UCSD-AML1 (cell line): ENCODE results near the gene RNF125.

Source experiments
- DNase-seq: peaks from one replicate; lab custom pipeline; 2025; ENCODE audit not compliant: unreplicated experiment; lab: John Stamatoyannopoulos, UW

RNF125 gene

DNA sequence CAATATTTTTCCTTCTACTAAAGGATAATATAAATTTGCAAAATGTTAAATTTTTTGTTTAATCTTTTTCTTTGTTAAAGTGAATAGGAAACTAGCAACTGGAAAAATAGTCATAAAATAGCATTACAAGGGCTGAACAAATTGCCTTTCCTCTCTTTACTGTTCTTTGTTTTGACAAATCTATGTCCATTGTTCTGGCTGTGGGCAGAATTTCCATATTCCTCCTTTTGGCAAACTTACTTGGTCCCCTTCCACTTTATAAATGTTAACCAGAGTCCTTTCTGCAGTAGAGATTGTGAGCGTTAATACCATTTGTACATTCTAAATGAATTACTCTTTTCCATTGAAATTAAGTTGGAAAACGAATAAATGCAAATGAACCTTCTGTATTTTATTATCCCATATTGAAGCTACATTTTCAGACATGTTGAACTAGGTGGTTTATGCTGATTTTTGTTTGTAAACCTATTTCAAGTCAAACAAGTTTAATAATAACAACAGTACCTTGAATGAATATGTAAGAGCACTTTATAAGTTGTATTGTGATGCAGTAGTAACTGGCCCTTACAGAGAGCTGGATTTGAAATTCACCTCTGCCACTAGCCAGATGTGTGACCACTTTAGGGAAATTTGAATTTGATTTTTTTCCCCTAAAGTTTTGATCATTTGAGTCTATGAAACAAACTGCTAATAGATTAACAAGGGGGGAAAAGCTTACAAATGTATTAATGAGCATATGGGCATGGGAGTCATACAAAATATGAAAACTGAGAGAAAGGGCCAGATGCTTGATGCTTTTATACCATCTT, 3.3 kb downstream of the RNF125 start:
- no peak for DNase-seq

DNA sequence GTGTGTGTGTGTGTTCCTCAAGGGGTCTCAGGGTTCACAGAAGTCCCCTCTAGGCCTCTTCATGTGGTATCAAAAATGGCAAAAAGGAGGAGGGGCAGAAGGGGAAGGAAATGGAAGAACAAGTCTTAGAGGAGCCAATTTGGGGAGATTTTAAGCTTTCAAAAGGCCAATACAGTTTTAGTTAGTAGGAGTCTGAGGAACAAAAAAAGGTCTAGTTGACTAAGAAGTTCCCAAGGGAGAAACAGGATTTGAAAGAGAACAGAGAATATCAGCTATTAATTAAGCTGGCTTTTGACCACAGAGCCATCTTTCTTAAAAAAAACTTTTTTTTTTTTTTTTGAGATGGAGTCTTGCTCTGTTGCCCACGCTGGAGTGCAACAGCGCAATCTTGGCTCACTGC, 7.1 kb downstream of the RNF125 start:
- no peak for DNase-seq

DNA sequence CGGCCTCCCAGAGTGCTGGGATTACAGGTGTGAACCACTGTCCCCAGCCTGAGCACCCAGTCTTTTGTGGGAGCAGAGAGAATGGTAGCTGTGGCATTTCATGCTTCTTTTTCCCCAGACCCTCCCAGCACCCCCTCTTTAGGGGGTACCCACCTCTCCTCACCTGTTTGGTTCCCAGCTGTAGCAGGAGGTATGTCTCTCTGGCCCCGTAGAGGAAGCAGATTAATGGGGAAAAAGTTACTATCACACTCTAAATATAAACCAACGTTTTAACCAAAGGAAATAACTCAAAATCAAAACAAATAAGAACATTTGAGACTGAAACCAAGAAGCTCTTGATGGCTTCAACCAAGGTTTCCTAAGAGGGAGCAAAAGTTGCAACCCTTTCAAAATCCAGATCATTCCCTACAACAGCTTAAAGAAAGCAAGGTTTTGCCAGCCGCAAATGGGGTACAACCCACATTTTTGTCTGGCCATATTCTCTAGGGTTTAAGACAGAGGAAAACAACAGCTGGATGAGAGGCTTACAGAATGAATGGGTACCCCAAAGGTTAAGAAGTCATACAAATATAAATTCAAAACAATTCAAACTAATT, 8.0 kb downstream of the RNF125 start:
- DNase-seq, result no peak

DNA sequence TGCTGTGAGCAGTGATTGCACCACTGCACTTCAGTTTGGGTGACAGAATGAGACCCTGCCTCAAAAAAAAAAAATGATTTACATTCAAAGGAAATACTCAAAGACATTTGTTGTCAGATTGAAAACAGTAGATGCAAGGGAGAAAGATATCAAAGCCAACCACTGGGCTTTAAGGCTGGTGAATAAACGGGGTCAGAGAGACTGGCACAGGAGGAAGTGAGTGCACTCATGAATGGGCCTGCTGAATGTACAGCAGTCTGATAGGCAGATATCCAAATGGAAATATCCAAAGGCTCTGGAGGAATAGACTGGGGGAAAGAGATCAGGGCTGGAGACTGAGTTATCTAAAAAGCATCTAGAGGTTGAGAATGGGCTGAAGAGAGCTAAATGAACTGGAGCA, 10.9 kb downstream of the RNF125 start:
- no peak for DNase-seq

DNA sequence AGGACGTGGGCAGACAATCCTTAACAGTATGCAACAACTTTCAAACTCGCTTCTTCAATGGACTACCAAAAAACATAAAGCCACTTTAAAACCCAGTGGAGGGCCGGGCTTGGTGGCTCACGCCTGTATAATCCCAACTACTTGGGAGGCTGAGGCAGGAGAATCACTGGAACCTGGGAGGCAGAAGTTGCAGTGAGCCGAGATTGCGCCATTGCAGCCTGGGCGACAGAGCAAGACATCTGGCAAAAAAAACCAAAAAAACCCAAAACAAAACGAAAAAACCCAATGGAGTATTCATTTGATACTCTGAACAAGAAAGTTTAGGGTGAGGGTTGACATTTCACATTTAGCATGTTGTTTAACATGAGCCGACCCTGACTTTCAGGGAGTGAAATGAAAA, 14.0 kb downstream of the RNF125 start:
- DNase-seq, result no peak

DNA sequence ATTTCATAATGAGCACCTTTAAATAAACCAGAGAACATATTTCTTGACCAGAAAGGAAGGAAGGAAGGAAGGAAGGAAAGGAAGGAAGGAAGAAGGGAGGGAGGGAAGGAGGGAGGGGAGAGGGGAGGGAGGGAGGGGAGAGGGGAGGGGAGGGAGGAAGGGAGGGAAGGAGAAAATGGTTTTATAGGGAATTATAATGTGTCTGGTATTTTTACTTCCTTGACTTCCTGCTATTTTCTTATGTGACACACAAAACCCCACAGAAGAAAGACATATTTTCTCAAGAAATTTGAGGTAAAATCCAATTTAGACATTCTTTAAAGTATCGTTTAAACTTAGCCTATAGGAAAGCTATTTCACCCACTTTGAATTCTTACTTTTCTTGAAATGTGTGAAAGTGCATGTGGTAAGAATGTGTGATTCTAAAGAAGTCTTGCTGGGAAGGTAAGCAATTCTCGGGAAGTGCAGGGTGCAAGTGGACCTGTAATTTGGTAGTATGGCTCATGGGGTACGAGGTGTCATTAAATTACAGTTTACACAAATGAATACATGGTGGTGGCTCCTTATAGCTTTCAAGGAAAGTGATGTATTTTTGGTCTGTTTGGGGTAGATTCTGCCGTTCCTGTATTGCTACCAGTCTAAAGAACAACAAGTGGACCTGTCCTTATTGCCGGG, 18.0 kb downstream of the RNF125 start:
- no peak for DNase-seq

DNA sequence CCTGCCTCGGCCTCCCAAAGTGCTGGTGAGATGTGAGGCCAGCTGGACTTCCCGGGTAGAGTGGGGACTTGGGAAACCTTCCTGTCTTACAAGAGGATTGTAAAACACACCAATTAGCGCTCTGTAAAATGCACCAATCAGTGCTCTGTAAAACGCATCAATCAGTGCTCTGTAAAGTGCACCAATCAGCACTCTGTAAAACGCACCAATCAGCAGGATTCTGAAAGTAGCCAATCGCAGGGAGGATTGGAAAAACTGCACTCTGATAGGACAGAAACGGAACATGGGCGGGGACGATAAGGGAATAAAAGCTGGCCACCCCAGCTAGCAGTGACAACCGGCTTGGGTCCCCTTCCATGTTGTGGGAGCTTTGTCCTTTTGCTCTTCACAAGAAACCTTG, 19.0 kb downstream of the RNF125 start:
- DNase-seq, result no peak

DNA sequence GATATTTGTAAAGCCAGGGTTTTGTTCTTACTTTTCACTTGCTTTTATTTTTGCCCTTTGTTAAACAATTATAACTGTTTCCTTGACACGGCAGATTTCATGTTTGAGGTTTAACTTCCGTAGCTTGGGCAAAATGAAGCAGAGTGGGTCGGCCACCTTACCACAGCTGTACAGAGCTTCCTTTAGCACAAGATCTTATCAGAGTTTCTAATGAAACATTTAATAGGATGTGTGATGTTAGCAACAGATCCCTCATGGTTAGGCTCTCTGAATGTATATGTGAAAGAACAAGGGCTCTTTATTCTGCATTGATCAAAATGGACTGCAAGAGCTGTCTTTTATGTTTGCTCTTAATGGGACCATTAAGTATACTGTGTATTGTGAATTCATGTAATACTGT, 22.3 kb downstream of the RNF125 start:
- DNase-seq, result peak; percentile 54

DNA sequence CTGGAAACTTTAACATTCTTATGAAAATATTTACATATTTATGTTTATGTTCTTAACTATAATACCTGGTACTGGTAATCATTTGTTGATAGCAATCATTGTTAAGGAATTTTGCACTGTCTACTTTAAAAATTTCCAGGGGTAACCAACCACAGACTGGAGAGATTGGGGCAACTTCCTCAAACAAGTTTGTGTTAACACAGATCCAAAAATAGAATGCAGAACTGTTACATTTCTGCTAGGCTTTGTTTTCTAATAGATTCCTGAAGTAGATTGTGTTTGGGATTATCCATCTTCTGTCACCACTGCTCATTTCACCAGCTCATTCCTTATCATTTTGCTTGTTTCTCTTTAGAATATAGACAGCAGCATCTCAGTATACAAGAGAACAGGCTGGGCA, 23.7 kb downstream of the RNF125 start:
- DNase-seq, result no peak

DNA sequence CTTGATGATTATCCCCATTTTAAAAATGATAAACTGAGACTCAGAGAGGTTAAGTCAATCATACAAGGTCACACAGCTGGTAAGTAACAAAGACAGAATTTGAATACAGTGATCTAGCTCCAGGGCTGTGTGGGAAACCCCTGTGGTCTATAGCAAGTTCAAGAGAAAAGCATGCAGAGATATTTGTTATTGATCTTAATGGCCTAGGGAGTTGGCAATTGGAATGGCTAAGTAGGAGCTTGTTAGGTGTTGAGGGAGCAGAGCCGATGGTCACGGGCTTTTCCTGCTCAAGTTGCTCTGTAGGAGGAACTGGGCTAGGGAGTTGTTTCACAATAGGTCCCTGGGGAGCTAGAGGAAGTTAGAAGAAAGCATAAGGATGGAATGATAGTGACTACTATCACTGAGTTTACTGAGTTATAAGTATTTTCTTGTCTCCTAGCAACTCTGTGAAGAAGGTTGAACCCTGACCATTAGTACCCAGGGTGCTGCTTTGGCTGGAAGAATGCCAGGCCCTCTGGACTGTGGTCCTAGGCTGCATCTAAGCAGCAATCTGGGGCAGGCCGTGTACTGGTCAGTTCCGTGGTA, 30.0 kb downstream of the RNF125 start:
- DNase-seq, result peak; percentile 36

DNA sequence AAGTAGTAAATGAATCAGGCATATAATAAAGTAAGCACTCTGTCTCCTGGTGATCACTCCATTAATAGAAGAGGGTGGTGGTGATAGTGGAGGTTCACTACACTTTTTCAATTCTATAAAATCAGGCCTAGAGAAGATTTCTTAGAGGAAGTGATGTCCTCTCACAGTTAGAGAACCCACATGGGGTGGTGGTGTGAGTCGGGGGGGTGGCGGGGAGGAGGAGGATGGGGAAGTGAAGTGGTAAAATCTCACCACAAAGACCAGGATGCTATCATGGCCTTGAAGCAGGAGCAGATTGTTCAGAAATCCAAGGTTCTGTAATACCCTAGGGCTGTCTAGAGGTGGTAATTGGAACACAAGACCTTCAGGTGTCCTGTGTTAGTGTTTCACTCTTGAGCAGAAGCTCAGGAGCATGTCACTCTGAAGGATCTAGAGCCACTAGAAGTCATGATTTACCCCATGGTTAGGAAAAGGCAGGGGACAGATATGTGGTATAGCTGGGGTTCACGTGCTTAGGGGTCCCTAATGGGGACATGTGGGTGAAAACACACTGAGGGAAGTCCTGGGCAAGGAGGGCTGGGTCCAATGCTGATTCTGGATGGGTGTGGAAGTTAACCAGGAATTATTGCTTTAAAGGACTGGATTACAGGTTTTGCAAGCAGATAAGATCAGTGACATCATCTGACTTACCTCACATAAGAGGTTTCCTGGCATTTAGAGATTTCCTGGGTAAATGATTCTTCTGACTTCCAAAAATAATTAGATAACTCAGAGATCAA, 31.0 kb downstream of the RNF125 start:
- peak; percentile 61 for DNase-seq

DNA sequence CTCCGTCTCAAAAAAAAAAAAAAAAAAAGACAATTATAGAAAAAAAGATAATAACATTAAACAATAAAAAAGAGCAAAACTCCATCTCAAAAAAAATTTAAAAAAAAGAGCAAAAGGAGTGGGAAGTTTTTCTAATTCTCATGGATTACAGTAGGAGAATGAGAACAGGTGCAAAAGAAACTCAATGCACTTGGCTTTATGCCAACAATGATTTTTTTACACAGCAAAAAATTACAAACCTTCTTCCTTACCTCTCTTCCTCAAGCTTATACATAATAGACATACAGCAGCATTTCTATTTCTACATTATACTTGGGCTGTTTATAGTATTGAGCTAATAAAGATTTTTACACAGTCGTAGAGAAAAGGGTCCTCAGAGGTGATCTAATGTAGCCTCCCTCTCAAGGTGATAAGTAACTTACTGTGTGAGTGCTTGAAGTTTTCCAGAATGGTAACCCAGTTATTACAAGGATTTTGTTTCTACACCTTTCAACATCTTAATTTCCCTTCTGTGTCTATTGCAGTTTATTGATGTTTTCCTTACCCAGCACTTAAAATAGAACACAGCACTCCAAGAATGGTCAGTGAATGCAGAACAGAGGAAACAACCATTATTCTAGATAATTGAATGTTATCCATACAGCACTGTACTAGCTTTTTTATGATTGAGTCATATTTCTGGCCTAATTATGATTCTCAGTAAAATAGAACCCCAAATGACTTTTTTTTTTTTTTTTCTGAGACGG, 38.2 kb downstream of the RNF125 start:
- DNase-seq, result no peak

DNA sequence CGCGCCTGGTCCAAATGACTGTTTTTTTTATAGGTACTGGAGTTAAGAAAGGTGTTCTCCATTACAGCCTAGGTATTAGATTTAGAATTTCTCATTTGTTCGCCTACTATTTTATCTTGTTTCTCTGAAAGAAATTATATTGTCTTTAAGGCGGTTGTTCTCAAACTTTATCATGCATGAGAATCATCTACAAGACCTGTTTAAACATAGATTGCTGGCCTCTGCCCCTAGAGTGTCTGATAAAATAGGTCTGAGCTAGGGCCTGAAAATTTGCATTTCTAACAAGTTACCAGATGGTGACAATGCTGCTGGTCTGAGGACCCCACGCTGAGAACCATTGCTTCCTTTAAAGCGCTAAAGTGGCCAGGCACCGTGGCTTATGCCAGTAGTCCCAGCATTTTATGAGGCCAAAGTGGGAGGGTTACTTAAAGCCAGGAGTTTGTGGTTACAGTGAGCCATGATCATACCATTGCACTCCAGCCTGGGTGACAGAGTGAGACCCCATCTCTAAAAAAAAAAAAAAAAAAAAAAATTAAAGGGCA, 39.1 kb downstream of the RNF125 start:
- DNase-seq, result no peak

DNA sequence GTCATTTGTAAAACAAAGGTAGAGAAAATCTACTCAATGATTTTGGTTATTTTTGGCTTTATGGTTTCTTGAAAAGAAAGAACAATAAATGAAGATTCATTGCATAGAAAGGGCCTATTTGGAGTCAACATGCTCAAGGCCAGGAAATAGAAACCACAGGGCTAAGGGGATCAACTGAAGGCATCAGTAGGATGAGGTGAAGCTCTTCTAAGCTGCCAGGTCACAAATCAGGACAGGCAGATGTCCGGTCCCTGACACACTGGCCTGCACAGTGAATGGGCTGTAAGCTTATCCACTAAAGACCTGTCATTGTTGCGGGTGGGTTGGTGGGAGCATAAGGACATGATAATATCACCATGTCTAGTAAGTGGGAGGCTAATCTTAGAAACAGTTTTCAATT, 41.4 kb downstream of the RNF125 start:
- peak; percentile 12 for DNase-seq

DNA sequence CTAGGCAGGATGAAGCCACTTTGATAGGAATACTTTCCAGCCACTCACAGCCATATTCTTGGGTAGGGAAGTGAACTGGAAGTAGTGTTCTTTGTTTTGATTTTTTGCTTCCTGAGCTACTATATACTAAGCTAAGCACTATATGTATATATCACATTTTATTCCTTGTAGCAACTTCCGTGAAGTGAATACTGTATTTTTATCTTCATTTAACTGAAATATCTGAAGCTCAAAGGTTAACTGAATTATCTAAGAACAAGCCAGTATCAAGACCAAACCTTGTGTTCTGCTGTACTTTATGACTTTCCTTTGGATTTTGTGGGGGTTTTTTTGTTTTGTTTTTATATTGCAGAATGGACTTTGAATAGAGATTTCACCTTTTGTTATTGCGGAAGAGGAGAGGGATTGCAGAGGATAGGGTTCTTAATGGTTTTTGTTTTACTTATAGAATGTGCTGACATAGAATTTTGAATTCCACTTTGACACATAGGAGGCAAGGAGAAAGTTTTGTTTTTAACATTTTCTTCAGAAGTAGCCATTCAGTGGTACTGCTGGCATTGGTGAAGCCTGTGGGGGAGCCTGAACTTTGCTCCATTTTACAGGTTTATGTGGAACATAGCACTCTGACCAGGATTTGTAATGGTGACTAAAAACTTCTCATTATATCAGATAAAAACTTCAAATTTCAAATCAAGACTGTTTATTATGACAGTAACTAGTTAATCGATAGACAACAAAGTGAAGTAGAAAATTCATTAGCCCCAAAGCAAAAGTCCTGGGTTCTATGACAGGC, 48.9 kb downstream of the RNF125 start:
- no peak for DNase-seq

DNA sequence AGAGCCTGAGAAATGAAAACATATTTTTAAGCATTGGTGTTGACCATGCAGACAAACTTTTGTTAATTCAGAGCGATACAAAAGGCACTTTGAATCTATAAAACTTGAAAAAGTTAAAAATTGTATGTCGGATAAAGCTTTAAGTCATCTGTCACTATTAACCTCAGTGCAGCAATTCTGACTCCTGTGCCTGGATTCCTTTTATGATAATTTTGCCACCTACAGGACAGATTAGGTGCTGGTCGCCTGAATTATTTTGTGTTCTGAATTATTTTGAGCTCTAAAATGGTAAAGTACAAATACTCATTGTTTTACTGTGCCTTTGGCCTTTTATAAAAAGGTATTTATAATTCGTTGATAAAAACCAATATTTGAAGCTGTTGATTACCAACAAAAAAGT, 53.7 kb downstream of the RNF125 start:
- DNase-seq, result no peak

DNA sequence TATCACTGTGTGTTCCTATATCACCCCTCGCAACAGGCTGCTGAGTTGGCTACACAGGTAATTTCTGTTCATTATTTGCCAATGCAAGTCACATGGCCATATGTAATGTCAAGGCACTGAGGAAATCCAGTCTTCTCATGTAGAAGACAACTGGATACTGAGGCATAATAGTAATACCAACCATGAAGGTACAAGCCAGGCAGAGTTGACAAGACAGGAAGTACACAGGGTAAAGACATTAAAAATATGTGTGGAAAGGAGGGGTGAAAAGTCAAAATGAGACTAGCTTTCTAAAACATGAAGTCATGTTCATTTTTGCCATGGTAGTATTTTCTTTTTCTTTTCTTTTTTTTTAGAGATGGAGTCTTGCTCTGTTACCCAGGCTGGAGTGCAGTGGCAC, 55.6 kb downstream of the RNF125 start:
- no peak for DNase-seq

DNA sequence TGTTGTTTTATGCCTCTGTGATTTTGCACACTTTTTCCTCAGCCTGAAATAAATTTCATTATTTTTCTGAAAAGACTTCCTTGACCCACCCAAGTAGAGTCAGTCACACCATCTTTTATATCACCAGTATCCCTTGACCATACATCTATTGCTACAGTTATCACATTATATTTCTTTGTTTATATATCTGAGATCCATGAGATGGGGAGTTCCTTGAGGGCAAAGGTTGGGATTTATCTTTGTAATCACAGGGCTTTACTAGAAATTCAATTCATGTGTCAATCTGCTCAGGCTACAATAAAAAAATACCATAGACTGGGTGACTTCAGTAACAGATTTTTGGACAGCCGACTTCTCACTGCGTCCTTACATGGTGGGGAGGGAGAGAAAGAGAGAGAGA, 60.2 kb downstream of the RNF125 start:
- DNase-seq, result no peak

DNA sequence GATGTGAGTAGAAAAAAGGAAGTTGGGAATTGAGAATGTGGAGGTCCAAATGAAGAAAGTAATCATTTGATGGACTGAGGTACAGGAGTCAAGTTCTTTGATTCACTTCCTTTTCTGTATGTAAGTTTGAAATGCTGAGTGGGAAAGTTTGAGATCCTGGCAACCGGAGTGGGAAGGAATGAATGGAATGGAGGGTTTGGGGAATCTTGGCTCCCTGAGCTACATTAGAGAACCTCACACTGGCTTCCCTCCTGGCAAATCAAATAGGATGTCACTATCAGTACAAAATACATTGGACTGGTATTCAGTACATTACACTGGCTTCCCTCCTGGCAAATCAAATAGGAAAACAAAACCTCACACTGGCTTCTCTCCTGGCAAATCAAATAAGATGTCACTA, 63.3 kb downstream of the RNF125 start:
- no peak for DNase-seq
